ENCODE results near the gene ROR2. TPM values are rescaled to one million over a fixed set of nuclear protein-coding genes. Genes with fewer than 3 reads are reported as not detected.

The ROR2 gene
- 1.2 to 1.7 TPM (median 1.6 TPM) in 5 replicates for total RNA-seq (2022; extraction: Qiagen RNA extraction; ENCODE audit: low read depth)

DNA sequence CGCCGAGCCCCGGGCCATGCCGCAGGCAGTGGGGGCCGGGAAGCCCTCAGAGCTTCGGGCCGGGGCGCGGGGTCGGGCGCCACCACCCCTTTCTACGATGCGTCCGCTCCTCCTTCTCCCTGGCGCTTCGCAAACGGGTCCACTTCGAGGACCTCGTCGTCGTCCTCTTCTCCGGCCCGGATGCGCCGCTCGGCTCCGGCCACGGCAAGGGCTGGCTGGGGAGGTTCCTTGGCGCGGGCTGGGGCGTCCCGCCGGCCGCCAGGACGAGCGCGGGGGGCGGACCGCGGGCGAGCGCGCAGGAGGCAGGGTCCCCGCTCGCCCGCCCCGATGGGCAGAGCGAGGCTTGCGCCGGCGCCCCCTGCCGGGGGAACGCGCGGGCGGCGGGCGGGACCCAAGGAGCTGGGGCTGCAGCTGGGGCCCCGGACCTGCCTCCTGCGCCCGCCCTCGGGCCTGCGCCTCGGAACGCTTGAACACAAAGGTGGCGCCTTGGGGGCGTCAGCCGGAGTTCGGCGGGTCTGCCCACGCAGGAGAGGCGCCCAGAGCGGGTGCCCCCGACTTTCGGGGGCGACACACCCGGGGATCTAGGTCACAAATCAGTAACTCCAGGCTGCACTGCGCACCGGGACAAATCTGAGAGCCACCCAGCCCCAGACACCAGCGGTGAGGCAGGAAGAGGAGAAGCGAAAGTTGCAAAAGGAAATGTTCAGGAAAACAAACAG lies at the start of gene ROR2:
Gene ROR2, minus strand, starts transcription at position 283 of the 719 bp plus-strand sequence.

Other genes starting within 250 kb of the ROR2 start
- gene SPTLC1, start 165.2 kb upstream of the ROR2 start, total RNA-seq (2022; extraction: Qiagen RNA extraction; ENCODE audit: low read depth), result 55.3 to 76.3 TPM (median 64.7 TPM) in 5 replicates

Measured in A549 treated with GW870086 at 1 μM for 4 hours (cell line).